ENCODE results near the gene TSPAN13. TPM values are rescaled to one million over a fixed set of nuclear protein-coding genes. Genes with fewer than 3 reads are reported as not detected.

TSPAN13 gene
- total RNA-seq, 2 donors from 2014 or later: 34.9 to 51.2 TPM

DNA sequence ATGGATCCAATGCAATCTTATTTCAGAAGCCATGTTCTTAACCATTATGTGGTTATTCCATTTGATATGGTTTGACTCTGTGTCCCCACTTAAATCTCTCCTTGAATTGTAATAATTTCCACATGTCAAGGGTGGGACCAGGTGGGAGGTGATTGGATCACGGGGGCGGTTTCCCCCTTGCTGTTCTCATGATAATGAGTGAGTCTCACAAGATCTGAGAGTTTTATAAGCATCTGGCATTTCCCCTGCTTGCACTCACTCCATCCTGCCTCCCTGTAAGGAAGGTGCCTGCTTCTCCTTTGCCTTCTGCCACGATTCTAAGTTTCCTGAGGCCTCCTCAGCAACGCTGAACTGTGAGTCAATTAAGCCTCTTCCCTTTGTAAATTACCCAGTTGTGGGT lies 32.0 kb upstream of the TSPAN13 start:
- no peaks in the 10 kb centered on the region for H3K9me3 ChIP-seq (ENCODE audit: control insufficient read depth, low read length)
- no peak overlapping the region for H3K4me3 ChIP-seq (ENCODE audit: low read length)
- H3K27ac Mint-ChIP-seq: no peak overlapping the region
- H3K4me3 Mint-ChIP-seq: no peak overlapping the region
- no peaks in the 10 kb centered on the region for H3K36me3 ChIP-seq (ENCODE audit: control insufficient read depth, insufficient read depth, low read length)
- DNase-seq: no peak
- TF ChIP-seq CTCF (conservative IDR thresholded peaks at IDR 0.05): no peak
- H3K9ac ChIP-seq (ENCODE audit: extremely low read depth, low read length, poor library complexity, severe bottlenecking): no peak overlapping the region
- H3K4me1 Mint-ChIP-seq: peaks cover 11% of the 10 kb centered on the region
- H3K4me1 ChIP-seq (ENCODE audit: control insufficient read depth, insufficient read depth, low read length): peaks cover 4% of the 10 kb centered on the region
- H3K9me3 Mint-ChIP-seq: no peaks in the 10 kb centered on the region
- no peak overlapping the region for H3K27ac ChIP-seq (ENCODE audit: low read depth, low read length)
- no peaks in the 10 kb centered on the region for H3K27me3 ChIP-seq (ENCODE audit: control insufficient read depth, insufficient read depth, low read length, poor library complexity, severe bottlenecking)
- 73 to 74% methylated on average over 3 to 4 of the region's 4 CpGs for WGBS, 2 experiments (ENCODE audit: insufficient coverage in 1 of 2, insufficient read length in 1 of 2)
- no peaks in the 10 kb centered on the region for H3K27me3 Mint-ChIP-seq (ENCODE audit: insufficient read depth)
- no peaks in the 10 kb centered on the region for H3K36me3 Mint-ChIP-seq (ENCODE audit: low read depth)

DNA sequence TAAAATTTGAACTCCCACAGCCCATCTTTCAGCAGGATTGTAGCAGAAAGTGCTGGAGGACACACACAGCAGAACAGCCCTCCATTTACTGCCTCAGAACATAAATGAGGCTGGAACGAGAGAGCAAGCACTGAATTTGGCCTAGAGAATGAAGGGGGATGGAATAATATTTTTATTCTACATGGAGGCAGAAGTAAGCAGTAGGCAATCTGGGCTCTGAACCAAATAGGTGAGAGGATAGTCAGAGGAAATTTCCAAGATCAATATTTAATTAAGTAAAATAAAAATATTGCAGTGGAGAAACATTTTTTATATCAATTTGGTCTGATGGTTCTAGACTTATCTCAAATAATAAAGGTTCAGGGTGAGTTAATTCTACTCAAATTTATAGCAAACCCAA lies 29.2 kb upstream of the TSPAN13 start:
- DNase-seq: no peak
- Mint-ChIP-seq H3K9me3 (no peaks in the 10 kb centered on the region), H3K36me3 (ENCODE audit: low read depth) (no peaks in the 10 kb centered on the region), H3K4me3 (no peak overlapping the region), H3K27me3 (ENCODE audit: insufficient read depth) (no peaks in the 10 kb centered on the region), H3K27ac (no peak overlapping the region), H3K4me1 (peaks cover 6% of the 10 kb centered on the region)
- no peaks in the 10 kb centered on the region for H3K36me3 ChIP-seq (ENCODE audit: control insufficient read depth, insufficient read depth, low read length)
- no peak for TF ChIP-seq CTCF (conservative IDR thresholded peaks at IDR 0.05)
- H3K27ac ChIP-seq (ENCODE audit: low read depth, low read length): no peak overlapping the region
- no peak overlapping the region for H3K4me3 ChIP-seq (ENCODE audit: low read length)
- H3K9ac ChIP-seq (ENCODE audit: extremely low read depth, low read length, poor library complexity, severe bottlenecking): no peak overlapping the region
- H3K4me1 ChIP-seq (ENCODE audit: control insufficient read depth, insufficient read depth, low read length): no peaks in the 10 kb centered on the region
- no peaks in the 10 kb centered on the region for H3K27me3 ChIP-seq (ENCODE audit: control insufficient read depth, insufficient read depth, low read length, poor library complexity, severe bottlenecking)
- H3K9me3 ChIP-seq (ENCODE audit: control insufficient read depth, low read length): no peaks in the 10 kb centered on the region
- WGBS, 2 experiments (ENCODE audit: insufficient coverage in 1 of 2, insufficient read length in 1 of 2): 100% methylated on average over 1 of the region's 1 CpG

- Mint-ChIP-seq H3K27me3 (ENCODE audit: insufficient read depth) (no peaks in the 10 kb centered on the region), H3K4me1 (no peaks in the 10 kb centered on the region), H3K4me3 (no peak overlapping the region), H3K27ac (no peak overlapping the region), H3K36me3 (ENCODE audit: low read depth) (no peaks in the 10 kb centered on the region), H3K9me3 (no peaks in the 10 kb centered on the region)
- no peak overlapping the region for H3K9ac ChIP-seq (ENCODE audit: extremely low read depth, low read length, poor library complexity, severe bottlenecking)
- no peaks in the 10 kb centered on the region for H3K36me3 ChIP-seq (ENCODE audit: control insufficient read depth, insufficient read depth, low read length)
- H3K27ac ChIP-seq (ENCODE audit: low read depth, low read length): no peak overlapping the region
- WGBS, 2 experiments (ENCODE audit: insufficient coverage in 1 of 2, insufficient read length in 1 of 2): 93 to 100% methylated on average over 1 to 2 of the region's 2 CpGs
- no peak for TF ChIP-seq CTCF (conservative IDR thresholded peaks at IDR 0.05)
- no peaks in the 10 kb centered on the region for H3K9me3 ChIP-seq (ENCODE audit: control insufficient read depth, low read length)
- H3K27me3 ChIP-seq (ENCODE audit: control insufficient read depth, insufficient read depth, low read length, poor library complexity, severe bottlenecking): no peaks in the 10 kb centered on the region
- no peak for DNase-seq
- no peak overlapping the region for H3K4me3 ChIP-seq (ENCODE audit: low read length)
- H3K4me1 ChIP-seq (ENCODE audit: control insufficient read depth, insufficient read depth, low read length): no peaks in the 10 kb centered on the region
Observed at GRCh38 chr7:16726189-16726588, 27.4 kb upstream of the TSPAN13 start.
